ENCODE measurements around the gene CASP10. TPM values are rescaled to one million over a fixed set of nuclear protein-coding genes. Genes with fewer than 3 reads are reported as not detected.

The CASP10 gene
- total and polyA plus RNA-seq, 2 of the 8 experiments (the other 6 are each of a cell fraction or from before 2014, with no cell fraction given), result 2.3 to 4.0 TPM

DNA sequence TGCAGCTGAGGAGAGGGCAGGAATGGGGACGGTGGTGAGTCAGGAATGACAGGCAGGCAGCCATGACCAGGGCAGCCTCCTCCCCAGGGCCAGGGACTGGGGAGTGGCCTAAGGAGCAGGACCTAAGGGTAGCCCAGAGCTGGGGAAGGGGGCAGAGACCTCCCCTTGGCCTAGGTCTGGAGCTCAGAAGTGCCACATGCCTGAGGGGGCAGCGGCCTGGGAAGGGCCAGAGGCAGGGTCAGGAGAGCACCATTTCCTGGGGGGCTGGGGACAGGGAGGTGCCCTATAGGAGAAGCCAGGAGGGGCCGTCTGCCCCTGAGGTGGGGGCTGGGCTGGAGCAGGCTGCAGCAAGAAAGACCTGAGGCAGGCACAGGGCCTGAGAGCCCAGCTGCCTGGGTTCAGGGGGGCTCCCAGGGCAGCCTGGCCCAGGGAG lies 46.0 kb upstream of the CASP10 start (continued):
- no peak for TF ChIP-seq CHD1 (IDR thresholded peaks at IDR 0.05; ENCODE audit: low read depth, low read length)

Measured in H1 (cell line).